ENCODE measurements around the gene GRAMD1A. TPM values are rescaled to one million over a fixed set of nuclear protein-coding genes. Genes with fewer than 3 reads are reported as not detected.
"Not testable (repeated sequence)": the region's sequence is repeated elsewhere in the genome, so short reads cannot be mapped to it uniquely, and the experiment has no call there.

GRAMD1A gene
- total RNA-seq, 2 donors from 2014 or later: 90.8 to 94.9 TPM

DNA sequence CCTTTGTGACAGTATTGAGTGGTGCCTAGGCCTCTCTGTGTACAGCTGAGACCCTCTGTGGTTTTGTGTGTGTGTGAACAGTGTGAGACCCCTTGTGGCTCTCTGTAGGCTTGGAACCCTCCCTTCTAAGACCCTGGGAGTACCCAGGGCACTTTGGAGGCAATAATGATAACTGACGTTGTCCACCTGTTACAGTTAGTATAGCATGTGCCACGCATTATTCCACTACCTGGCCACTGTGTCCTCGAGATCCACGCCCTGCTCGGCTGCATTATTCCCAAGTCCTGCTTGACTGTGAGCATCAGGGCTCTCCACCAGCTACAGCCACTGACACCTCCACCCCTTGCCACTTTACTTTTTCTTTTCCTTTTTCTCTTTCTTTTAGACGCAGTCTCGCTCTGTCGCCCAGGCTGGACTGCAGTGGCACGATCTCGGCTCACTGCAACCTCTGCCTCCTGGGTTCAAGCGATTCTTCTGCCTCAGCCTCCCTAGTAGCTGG lies 2.0 kb downstream of the GRAMD1A start:
- Histone ChIP-seq H3K9me3 (no peaks in the 10 kb centered on the region), H3K36me3 (replicated peaks in 1 of 2; ENCODE audit: insufficient read depth in 1 of 2, low read depth in 2 of 2) (no peaks in the 10 kb centered on the region), H3K4me1 (peaks cover 70% of the 10 kb centered on the region), H3K27ac (peak overlapping the region in 2 of 4 donors; percentile 96 to 97), H3K27me3 (no peaks in the 10 kb centered on the region), H3K4me3 (no peak overlapping the region)
- intact Hi-C loops (cut with DNase I): no loop called here
- DNase-seq (no peak), ATAC-seq (no peak)
- WGBS, 2 donors: 92 to 96% methylated on average over 11 of the region's 11 CpGs
- no peak for TF ChIP-seq POLR2A (IDR thresholded peaks at IDR 0.05)
- TF ChIP-seq, protein P1, sequence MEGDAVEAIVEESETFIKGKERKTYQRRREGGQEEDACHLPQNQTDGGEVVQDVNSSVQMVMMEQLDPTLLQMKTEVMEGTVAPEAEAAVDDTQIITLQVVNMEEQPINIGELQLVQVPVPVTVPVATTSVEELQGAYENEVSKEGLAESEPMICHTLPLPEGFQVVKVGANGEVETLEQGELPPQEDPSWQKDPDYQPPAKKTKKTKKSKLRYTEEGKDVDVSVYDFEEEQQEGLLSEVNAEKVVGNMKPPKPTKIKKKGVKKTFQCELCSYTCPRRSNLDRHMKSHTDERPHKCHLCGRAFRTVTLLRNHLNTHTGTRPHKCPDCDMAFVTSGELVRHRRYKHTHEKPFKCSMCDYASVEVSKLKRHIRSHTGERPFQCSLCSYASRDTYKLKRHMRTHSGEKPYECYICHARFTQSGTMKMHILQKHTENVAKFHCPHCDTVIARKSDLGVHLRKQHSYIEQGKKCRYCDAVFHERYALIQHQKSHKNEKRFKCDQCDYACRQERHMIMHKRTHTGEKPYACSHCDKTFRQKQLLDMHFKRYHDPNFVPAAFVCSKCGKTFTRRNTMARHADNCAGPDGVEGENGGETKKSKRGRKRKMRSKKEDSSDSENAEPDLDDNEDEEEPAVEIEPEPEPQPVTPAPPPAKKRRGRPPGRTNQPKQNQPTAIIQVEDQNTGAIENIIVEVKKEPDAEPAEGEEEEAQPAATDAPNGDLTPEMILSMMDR (IDR thresholded peaks at IDR 0.05): no peak

DNA sequence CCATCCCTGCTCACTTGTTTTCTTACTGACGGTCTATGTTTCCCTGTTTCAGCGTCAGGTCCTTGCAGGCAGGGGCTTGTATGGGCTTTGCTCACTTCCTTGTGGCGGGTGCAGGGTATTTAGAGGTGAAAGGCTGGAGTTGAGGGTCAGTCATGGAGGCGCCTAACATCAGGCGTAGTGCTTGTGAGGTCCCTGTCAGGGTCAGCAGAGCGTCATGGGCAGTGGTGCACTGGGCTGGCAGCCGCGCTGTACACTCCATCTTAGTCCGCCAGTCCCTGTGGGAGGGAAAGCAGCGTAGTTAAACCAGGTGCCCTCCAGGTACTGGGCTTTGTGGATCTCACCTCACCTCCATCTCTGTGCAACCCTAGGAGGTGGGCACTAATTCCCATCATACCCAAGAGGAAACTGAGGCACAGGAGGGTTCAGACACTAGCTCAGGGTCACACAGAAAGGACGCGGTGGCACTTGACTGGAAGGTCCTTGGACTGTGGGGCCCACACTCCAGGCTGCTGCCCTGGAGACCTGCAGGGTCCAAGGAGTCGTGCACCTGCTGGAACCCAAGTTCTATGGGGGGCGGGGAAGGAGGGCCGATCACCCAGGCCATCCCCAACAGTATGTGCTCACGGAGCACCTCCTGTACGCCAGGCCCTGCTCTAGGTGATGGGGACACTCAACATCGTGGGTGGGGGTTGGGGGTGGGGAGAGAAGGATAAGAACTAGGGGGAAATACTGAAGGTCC lies 4.6 kb downstream of the GRAMD1A start:
- DNase-seq (no peak), ATAC-seq (no peak)
- Histone ChIP-seq H3K27me3 (no peaks in the 10 kb centered on the region), H3K27ac (peak overlapping the region; percentile 46 to 82 (median 70)), H3K4me3 (no peak overlapping the region), H3K36me3 (replicated peaks in 1 of 2; ENCODE audit: insufficient read depth in 1 of 2, low read depth in 2 of 2) (peaks cover 0 to 4% of the 10 kb centered on the region in 2 donors), H3K9me3 (no peaks in the 10 kb centered on the region), H3K4me1 (peaks cover 72% of the 10 kb centered on the region)
- WGBS, 2 donors: 84 to 86% methylated on average over 8 to 18 of the region's 18 CpGs
- TF ChIP-seq, protein P1 (IDR thresholded peaks at IDR 0.05): no peak
- no peak for TF ChIP-seq POLR2A (IDR thresholded peaks at IDR 0.05)
- intact Hi-C loops (cut with DNase I): no loop called here

DNA sequence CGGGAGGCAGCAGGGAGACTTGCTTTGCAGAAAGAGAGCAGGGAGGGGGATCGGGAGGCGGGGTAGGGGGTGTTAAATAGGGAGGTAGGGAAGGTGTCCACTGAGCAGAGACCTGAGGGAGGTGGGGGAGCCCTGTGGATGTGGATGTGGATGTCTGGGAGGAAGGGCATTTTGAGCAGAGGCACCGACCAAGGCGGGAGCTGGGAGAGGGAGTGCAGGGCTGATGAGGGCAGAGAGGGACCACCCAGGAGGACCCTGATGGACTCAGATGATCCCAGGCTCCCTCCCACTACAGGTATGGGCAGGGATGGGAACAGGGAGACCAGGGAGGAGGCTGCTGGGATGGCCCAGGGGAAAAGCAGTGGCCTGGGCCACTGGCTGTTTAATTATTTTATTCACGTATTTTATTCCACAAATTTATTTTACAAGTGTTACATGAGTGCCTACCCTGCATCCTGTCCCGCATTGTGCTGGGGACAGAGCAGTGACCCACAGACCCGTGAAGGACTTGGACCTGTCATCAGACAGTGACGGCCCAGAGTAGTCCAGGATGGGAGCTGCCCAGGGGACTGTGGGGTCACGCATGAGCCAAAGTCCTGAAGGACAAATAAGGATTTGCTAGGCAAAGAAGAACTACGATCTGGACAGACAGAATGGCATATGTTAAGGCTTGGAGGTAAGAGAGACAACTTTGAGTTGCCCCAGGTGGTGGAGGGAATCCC lies 5.3 kb downstream of the GRAMD1A start:
- intact Hi-C loops (cut with DNase I): no loop called here
- DNase-seq: peak in 1 of 4 donors; percentile 13
- Histone ChIP-seq H3K4me3 (no peak overlapping the region), H3K9me3 (no peaks in the 10 kb centered on the region), H3K4me1 (peaks cover 70% of the 10 kb centered on the region), H3K36me3 (replicated peaks in 1 of 2; ENCODE audit: insufficient read depth in 1 of 2, low read depth in 2 of 2) (peaks cover 7 to 10% of the 10 kb centered on the region in 2 donors), H3K27ac (peak overlapping the region; percentile 46 to 82 (median 70)), H3K27me3 (no peaks in the 10 kb centered on the region)
- 84 to 85% methylated on average over 11 of the region's 11 CpGs for WGBS, 2 donors
- TF ChIP-seq POLR2A (IDR thresholded peaks at IDR 0.05): no peak
- TF ChIP-seq, protein P1 (IDR thresholded peaks at IDR 0.05): no peak
- no peak for ATAC-seq

DNA sequence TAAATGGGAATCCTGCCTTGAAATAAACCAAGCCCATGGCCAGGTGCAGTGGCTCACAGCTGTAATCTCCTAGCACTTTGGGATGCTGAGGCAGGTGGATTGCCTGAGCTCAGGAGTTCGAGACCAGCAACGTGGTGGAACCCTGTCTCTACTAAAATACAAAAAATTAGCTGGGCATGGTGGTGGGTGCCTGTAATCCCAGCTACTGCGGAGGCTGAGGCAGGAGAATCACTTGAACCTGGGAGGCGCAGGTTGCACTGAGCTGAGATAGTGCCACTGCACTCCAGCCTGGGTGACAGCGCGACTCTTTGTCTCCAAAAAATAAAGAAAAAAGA lies 5.9 kb downstream of the GRAMD1A start:
- Histone ChIP-seq H3K27ac (peak overlapping the region; percentile 46 to 82 (median 70)), H3K36me3 (replicated peaks in 1 of 2; ENCODE audit: insufficient read depth in 1 of 2, low read depth in 2 of 2) (peaks cover 8 to 11% of the 10 kb centered on the region in 2 donors), H3K4me1 (peaks cover 70% of the 10 kb centered on the region)
- DNase-seq; H3K27me3 ChIP-seq; ATAC-seq; intact Hi-C loops (cut with DNase I); H3K4me3 ChIP-seq; H3K9me3 ChIP-seq: not testable (repeated sequence)
- 36 to 62% methylated on average over 5 to 6 of the region's 6 CpGs for WGBS, 2 donors

DNA sequence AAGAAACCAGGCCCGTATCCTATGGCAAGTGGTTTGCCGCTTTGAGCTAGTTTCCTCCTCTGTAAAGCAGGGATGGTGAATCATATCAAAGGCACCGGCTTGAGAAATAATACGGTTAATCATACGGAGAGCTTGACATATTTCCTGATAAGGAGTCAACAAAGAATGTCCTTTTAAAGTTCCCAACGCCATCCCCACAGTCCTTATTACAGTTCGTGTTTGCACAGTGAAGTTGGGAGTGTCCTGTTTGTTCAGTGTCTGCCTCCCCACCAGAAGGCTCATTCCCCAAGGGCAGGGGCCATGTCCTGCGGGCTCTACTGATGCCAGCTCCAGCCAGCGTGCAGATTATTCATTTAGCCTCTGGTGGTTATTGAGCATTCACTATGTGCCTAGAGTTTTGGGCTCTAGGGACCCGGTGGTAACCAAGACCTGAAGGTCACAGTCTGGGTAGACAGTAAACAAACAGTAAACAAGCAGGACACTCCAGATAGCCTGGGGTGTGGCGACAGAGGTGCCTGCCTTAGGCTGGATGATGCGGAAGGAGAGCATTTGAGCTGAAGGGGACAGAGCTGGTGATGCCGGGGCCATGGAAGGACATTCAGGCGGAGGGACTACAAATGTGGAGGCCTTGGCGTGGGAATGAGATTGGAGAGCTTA lies 6.3 kb downstream of the GRAMD1A start:
- Histone ChIP-seq H3K27ac (peak overlapping the region; percentile 45 to 82 (median 70)), H3K36me3 (replicated peaks in 1 of 2; ENCODE audit: insufficient read depth in 1 of 2, low read depth in 2 of 2) (peaks cover 8 to 11% of the 10 kb centered on the region in 2 donors), H3K4me1 (peaks cover 69% of the 10 kb centered on the region), H3K4me3 (no peak overlapping the region), H3K27me3 (no peaks in the 10 kb centered on the region), H3K9me3 (no peaks in the 10 kb centered on the region)
- DNase-seq (peak; percentile 84 to 92 (median 88)), ATAC-seq (peak; percentile 94)
- intact Hi-C loops (cut with DNase I): no loop called here
- TF ChIP-seq, protein P1 (IDR thresholded peaks at IDR 0.05): peak in 2 of 7 experiments; percentile 7 to 15
- peak in 2 of 3 donors; percentile 15 to 30 for TF ChIP-seq POLR2A (IDR thresholded peaks at IDR 0.05)
- WGBS, 2 donors: 27 to 36% methylated on average over 15 of the region's 15 CpGs

All from body of pancreas (tissue), 4 donors.